LNCAP (cell line): Measurements from ENCODE around the gene TLNRD1.

Experiments used
- TF ChIP-seq, protein P1 (sequence below): fragments of 450-650 bp; IDR thresholded peaks from 2 replicates; pipeline ENCODE4 v1.5.1; 2017; ENCODE audit warnings: mild to moderate bottlenecking

TLNRD1 gene

DNA sequence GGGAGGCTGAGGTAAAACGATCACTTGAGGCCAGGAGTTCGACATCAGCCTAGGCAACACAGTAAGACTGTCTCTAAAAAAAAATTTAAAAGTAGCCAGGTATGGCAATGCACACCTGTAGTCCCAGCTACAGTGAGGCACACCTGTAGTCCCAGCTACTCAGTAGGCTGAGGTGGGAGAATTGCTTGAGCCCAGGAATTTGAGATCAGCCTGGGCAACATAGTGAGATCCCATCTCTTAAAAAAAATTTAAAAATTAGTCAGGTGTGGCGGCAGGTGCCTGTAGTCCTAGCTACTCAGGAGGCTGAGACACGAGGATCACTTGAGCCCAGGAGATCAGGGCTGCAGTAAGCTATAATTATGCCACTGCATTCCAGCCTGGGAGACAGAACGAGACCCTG lies 17.9 kb upstream of the TLNRD1 start:
- TF ChIP-seq, protein P1, sequence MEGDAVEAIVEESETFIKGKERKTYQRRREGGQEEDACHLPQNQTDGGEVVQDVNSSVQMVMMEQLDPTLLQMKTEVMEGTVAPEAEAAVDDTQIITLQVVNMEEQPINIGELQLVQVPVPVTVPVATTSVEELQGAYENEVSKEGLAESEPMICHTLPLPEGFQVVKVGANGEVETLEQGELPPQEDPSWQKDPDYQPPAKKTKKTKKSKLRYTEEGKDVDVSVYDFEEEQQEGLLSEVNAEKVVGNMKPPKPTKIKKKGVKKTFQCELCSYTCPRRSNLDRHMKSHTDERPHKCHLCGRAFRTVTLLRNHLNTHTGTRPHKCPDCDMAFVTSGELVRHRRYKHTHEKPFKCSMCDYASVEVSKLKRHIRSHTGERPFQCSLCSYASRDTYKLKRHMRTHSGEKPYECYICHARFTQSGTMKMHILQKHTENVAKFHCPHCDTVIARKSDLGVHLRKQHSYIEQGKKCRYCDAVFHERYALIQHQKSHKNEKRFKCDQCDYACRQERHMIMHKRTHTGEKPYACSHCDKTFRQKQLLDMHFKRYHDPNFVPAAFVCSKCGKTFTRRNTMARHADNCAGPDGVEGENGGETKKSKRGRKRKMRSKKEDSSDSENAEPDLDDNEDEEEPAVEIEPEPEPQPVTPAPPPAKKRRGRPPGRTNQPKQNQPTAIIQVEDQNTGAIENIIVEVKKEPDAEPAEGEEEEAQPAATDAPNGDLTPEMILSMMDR: no peak

DNA sequence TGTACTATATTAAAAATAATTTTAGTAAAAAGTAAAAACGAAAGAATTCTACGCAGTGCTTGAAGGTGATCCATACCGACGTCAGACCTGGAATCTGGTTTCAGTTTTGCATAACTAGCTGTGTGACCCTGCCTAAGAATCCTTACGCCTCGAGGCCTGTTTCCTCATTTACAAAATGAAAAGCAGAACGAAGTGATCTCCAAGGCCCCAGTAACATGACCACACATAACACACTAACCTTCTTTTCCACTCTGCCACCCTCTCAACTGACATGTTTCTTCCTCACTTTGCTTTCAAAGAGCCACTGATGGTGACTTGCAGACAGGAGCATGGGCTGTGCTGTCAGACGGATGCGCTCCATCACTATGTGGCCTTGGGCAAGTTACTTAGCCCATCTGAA lies 15.9 kb upstream of the TLNRD1 start:
- TF ChIP-seq, protein P1: no peak

DNA sequence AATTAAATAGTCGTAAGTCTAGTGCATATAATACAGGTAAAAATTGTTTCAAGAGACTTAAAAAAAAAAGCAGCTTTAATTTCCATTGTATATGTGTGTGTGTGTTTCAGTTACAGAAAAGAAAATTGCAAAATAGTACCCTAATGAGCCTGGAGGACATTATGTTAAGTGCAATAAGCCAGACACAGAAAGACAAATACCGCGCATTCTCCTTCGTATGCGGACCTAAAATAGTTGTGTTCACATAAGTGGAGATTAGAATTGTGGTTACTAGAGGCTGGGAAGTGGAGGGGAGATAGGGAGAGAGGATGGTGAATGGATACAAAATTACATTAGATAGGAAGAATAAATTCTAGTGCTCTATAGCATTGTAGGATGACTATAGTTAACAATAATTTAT lies 14.7 kb upstream of the TLNRD1 start:
- TF ChIP-seq, protein P1: no peak

DNA sequence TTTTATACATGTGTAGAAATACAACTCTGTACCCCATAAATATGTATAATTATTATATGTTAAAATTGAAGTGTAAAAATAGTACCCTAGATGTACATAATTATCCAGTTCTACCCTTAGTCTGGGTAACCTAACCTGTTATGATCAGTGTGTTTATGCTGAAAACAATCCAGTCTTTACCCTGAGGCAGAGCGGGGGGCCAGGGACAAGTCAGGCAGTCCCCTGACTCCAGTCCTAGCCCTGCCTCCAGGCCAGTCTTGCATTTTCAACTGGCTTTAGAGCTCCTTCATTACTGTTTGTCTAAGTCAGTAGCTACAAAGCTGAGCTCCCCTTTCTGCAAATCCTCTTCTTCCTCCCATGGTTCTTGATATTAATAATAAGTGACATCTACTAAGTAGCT lies 14.2 kb upstream of the TLNRD1 start:
- TF ChIP-seq, protein P1: no peak

DNA sequence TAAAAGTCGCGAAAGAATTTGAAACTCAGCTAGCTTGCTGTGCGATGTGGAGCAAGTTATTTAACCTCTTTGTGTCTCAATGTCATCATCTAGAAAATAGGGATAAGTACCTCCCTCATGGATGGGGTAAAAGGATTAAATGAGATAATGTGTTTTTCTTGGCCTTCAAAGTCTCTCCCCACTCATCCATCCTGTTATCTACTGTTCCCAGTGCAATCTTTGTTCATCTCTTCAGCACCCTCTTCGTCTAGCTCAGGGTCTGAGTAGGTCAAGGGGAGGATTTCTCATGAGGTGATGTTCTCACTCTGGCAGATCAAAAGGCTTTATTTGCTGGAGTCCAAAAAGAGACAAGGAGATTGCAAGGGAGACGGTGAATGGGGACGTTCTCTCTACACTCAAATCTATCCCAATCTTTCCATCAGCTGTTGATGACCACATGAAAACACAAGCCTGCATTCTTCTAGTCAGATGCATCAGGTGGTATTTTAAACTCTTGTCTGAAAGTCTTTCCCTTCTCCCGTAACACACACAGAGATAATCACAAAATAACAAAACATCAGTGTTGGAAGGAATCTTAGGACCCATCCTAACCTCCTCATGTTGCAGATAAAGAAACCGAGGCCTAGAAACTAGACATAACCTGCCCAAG lies 12.5 kb upstream of the TLNRD1 start:
- TF ChIP-seq, protein P1: no peak

DNA sequence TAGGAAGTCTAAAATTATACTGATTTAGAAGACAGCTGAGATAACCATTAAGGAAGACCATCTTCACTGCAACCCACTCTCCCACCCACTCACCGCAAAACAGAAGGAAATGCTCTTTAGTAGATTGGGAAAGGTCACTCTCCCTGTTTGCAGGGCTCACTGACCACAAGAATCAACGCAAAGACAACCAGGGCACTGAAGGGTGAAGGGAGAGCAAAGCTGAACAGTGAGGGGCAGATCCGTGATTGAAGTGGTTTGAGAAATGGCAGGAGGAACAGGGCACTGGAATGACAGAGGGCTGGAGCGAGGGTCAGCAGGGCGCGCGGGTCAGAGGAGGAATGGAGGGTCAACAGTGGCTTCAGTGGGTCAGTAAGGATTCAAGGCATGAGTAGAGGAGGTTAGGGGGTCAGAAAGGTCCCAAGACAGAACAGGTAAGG lies 11.6 kb upstream of the TLNRD1 start:
- TF ChIP-seq, protein P1: no peak

DNA sequence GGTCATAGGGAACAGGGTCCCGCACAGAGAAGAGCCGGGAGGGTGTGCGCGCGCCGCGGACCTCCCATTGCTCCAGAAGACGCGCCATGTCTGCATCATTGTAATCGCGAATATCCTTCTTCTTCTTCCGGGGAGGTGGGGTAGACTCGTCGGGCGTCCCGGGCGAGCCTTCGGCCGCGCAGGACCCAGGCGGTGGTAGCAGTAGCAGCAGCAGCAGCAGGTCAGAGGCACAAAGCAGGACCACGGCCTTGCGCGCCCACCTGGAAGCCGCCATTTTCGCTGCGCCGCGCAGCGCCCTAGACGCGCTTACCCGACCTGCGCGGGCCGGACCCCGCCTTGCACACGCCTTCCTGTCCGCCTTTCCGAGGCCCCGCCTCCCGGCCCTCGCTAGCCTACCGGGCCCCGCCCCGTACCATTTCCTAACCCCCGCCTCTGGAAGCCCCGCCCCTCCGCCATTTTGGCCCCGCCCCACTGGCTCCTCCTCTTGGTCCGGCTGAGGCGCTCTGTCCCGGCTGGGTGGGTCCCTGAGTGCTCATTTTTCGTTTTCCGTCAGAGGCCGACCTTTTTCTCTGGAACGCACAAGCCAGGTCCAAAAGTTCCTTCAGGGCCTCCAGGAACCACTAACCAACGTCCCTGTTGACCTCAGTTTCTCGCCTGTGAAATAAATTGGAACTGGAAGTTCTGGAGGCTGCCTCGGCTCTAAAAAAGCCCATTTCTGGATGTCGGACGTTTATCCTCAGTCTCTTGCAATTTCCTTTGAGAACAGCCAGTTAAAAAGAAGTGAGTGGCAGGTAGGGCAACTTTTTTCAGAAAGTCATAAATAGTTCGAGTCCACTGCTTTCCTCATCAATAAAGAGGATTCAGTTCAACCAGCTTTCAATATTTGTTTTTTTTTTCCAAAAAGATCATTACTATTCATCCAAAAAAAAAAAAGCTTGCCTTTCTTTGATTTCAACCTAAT lies 10.9 kb upstream of the TLNRD1 start, which contains the start of gene MESD:
Gene MESD, minus strand, starts transcription at position 302 of the 961 bp plus-strand sequence. Its CDS starts 28 bp downstream, at position 274.
- TF ChIP-seq, protein P1: no peak
